ENCODE data around the gene ST8SIA4. TPM values are rescaled to one million over a fixed set of nuclear protein-coding genes. Genes with fewer than 3 reads are reported as not detected.

The ST8SIA4 gene
- polyA plus RNA-seq, 3 donors = 12.4 to 36.4 (median 30.7) TPM

GRCh38 chr5:100771181-100771580 is 131.9 kb downstream of the ST8SIA4 start:
- H3K9me3 Mint-ChIP-seq = peaks cover 0 to 5% (median 0%) of the 10 kb centered on the region in 7 donors
- H3K36me3 Mint-ChIP-seq = no peaks in the 10 kb centered on the region
- peaks cover 0 to 3% (median 0%) of the 10 kb centered on the region in 3 donors for H3K27me3 Mint-ChIP-seq (ENCODE audit: low read depth in 3 of 3)
- H3K4me2 ChIP-seq (replicated peaks; ENCODE audit: extremely low read depth, low read length, poor library complexity, severe bottlenecking) = no peak overlapping the region
- no peak overlapping the region for H3K4me3 ChIP-seq (replicated peaks in 1 of 3; ENCODE audit: low read depth in 2 of 3, low read length in 3 of 3)
- H2AFZ ChIP-seq (ENCODE audit: insufficient read depth, low read depth, low read length, poor library complexity, severe bottlenecking) = peak overlapping the region; percentile 15
- intact Hi-C loops (cut with micrococcal nuclease) = loop anchor here in 1 of 2 donors (10.0 kb wide), 1 partner anchor 54 kb away; no protein-coding TSS in a partner anchor
- H3K27ac ChIP-seq (ENCODE audit: low read depth in 1 of 2, low read length in 2 of 2) = no peak overlapping the region
- H3K4me1 Mint-ChIP-seq = peaks cover 9% of the 10 kb centered on the region
- no peaks in the 10 kb centered on the region for H3K27me3 ChIP-seq (ENCODE audit: control insufficient read depth in 2 of 2, insufficient read depth in 2 of 2, low read length in 2 of 2)
- no peaks in the 10 kb centered on the region for H3K79me2 ChIP-seq (ENCODE audit: insufficient read depth, low read length)
- H3K9me3 ChIP-seq (replicated peaks in 1 of 2; ENCODE audit: control insufficient read depth in 1 of 2, insufficient read depth in 1 of 2, low read length in 2 of 2) = no peaks in the 10 kb centered on the region
- H3K9ac ChIP-seq (ENCODE audit: insufficient read depth, low read length, poor library complexity, severe bottlenecking) = no peak overlapping the region
- H3K4me3 Mint-ChIP-seq = no peak overlapping the region
- no peaks in the 10 kb centered on the region for H4K20me1 ChIP-seq (ENCODE audit: insufficient read depth, low read length)
- no peak for DNase-seq
- no peaks in the 10 kb centered on the region for H3K36me3 ChIP-seq (replicated peaks in 1 of 2; ENCODE audit: control insufficient read depth in 1 of 2, insufficient read depth in 2 of 2, low read length in 2 of 2)
- H3K4me1 ChIP-seq (ENCODE audit: control insufficient read depth in 1 of 2, insufficient read depth in 2 of 2, low read length in 2 of 2) = peaks cover 10 to 13% of the 10 kb centered on the region in 2 donors
- TF ChIP-seq CTCF (IDR thresholded peaks at IDR 0.05) = no peak
- H3K27ac Mint-ChIP-seq = no peak overlapping the region
- WGBS (ENCODE audit: insufficient coverage) = 89% methylated on average over 1 of the region's 2 CpGs

- H3K27ac Mint-ChIP-seq = no peak overlapping the region
- Histone ChIP-seq H3K9me3 (replicated peaks in 1 of 2; ENCODE audit: control insufficient read depth in 1 of 2, insufficient read depth in 1 of 2, low read length in 2 of 2) (no peaks in the 10 kb centered on the region), H3K9ac (ENCODE audit: insufficient read depth, low read length, poor library complexity, severe bottlenecking) (no peak overlapping the region), H2AFZ (ENCODE audit: insufficient read depth, low read depth, low read length, poor library complexity, severe bottlenecking) (no peak overlapping the region), H3K27me3 (ENCODE audit: control insufficient read depth in 2 of 2, insufficient read depth in 2 of 2, low read length in 2 of 2) (no peaks in the 10 kb centered on the region), H3K4me3 (replicated peaks in 1 of 3; ENCODE audit: low read depth in 2 of 3, low read length in 3 of 3) (no peak overlapping the region), H3K79me2 (ENCODE audit: insufficient read depth, low read length) (no peaks in the 10 kb centered on the region), H3K4me1 (ENCODE audit: control insufficient read depth in 1 of 2, insufficient read depth in 2 of 2, low read length in 2 of 2) (no peaks in the 10 kb centered on the region), H3K4me2 (replicated peaks; ENCODE audit: extremely low read depth, low read length, poor library complexity, severe bottlenecking) (no peak overlapping the region), H3K36me3 (replicated peaks in 1 of 2; ENCODE audit: control insufficient read depth in 1 of 2, insufficient read depth in 2 of 2, low read length in 2 of 2) (no peaks in the 10 kb centered on the region), H4K20me1 (ENCODE audit: insufficient read depth, low read length) (no peaks in the 10 kb centered on the region), H3K27ac (ENCODE audit: low read depth in 1 of 2, low read length in 2 of 2) (no peak overlapping the region)
- no peaks in the 10 kb centered on the region for H3K4me1 Mint-ChIP-seq
- no peaks in the 10 kb centered on the region for H3K36me3 Mint-ChIP-seq
- WGBS (ENCODE audit: insufficient coverage) = 96% methylated on average over 2 of the region's 4 CpGs
- no peaks in the 10 kb centered on the region for H3K27me3 Mint-ChIP-seq (ENCODE audit: low read depth in 3 of 3)
- no peak for TF ChIP-seq CTCF (IDR thresholded peaks at IDR 0.05)
- H3K9me3 Mint-ChIP-seq = peaks cover 0 to 3% (median 0%) of the 10 kb centered on the region in 7 donors
- intact Hi-C loops (cut with micrococcal nuclease) = no loop called here
- no peak overlapping the region for H3K4me3 Mint-ChIP-seq
- no peak for DNase-seq
These were observed 134.9 kb downstream of the ST8SIA4 start for GRCh38 chr5:100768221-100768620.
